ENCODE data around the gene MYLK.
"Not testable (repeated sequence)": the region's sequence is repeated elsewhere in the genome, so short reads cannot be mapped to it uniquely, and the experiment has no call there.

The MYLK gene

GRCh38 chr3:123613543-123613942 lies 270.6 kb downstream of the MYLK start:
- no peak for DNase-seq

DNA sequence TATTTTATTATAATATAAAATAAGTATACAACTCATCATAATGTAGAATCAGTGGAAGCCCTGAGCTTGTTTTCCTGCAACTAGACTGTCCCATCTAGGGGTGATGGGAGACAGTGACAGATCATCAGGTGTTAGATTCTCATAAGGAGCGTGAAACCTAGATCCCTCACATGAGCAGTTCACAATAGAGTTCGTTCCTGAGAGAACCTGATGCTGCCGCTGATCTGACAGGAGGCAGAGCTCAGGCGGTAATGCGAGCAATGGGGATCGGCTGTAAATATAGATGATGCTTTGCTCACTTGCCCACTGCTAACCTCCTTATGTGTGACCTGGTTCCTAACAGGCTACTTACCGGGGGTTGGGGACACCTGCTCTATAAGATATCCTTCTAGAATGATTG lies 272.5 kb downstream of the MYLK start:
- not testable (repeated sequence) for DNase-seq

- no peak for DNase-seq
Observed at GRCh38 chr3:123611082-123611481, 273.1 kb downstream of the MYLK start.

DNA sequence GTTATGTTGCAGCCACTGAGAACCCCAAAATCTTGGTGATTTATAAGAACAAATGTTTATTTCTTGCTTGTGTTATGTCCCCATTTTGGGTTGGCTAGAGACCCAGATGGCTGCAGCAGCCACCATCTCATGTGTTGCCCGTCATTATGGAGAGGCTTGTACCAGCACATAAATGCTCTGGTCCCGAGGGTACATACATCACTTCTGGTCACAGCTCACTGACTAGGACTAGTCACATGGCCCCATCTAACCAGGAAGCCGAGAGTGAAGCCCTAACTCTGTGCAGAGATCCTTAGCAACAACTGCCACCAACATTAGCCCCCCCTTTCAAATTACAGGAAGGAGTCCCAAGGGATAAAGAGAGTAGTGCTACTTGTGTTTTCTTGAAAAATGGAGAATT lies 273.8 kb downstream of the MYLK start:
- DNase-seq, result peak; percentile 96

- no peak for DNase-seq
Observed at GRCh38 chr3:123609063-123609462, 275.1 kb downstream of the MYLK start.

DNA sequence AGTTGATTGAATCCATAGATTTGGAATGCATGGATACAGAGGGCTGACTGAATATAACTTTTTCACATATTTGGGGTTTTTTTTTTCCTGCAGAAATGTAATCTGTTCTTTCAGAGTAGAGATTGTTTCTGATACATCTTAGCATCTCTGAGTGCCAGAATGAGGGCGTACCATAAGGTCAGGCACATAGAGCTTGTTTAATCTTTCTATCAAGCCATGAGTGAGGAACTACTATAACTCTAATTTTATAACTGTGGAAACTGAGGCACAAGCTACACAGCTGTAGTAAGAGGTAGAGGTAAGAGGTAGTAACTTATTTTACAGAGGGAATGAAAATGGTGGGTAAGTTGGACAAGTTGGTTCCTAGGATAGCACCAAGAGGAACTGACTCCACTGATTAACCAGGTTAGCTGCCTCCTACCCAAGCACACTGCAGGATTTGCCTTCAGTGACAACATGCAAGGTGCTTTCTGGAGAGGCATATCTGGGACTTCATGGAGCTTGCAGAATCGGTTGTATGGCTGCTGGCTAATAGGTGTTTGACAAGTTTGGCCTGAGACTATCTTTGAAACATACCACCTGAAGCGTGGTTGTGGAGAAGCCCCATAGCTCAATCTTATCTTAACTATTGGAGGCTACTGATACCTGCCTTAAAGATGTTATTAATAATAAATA lies 275.7 kb downstream of the MYLK start:
- no peak for DNase-seq

DNA sequence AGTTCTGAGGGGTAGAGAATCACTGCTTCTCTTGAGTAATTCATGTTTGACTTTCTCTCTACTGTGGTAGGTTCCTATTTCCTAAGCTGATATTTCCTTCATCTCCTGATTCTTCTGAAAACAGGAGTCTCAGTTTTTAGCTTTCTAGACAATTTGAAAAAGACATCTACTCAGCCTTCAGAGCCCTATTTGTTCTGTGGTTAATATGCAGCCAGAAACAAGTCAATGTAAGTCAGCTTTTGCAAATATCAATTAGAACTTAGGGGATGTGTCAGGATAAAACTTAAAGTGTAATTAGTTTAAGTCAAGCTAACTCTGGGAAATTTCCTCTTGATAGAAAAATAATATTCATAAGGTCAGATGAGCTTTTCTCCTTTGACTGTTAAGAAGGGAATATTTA lies 277.6 kb downstream of the MYLK start:
- DNase-seq, result no peak

- no peak for DNase-seq
Observed at GRCh38 chr3:123605789-123606234, 278.3 kb downstream of the MYLK start.

- not testable (repeated sequence) for DNase-seq
Observed at GRCh38 chr3:123603153-123603552, 281.0 kb downstream of the MYLK start.

- no peak for DNase-seq
Observed at GRCh38 chr3:123602325-123602724, 281.8 kb downstream of the MYLK start.

DNA sequence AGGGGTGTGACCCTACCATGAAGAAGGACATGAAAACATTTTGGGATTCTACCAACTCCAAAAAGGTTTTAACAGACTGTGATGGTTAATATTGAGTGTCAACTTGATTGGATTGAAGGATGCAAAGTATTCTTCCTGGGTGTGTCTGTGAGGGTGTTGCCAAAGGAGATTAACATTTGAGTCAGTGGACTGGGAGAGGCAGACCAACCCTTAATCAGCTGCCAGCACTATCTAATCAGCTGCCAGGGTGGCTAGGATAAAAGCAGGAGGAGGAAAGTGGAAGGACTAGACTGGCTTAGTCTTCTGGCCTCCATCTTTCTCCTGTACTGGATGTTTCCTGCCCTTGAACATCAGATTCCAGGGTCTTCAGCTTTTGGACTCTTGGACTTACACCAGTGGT lies 283.3 kb downstream of the MYLK start:
- DNase-seq, result not testable (repeated sequence)

DNA sequence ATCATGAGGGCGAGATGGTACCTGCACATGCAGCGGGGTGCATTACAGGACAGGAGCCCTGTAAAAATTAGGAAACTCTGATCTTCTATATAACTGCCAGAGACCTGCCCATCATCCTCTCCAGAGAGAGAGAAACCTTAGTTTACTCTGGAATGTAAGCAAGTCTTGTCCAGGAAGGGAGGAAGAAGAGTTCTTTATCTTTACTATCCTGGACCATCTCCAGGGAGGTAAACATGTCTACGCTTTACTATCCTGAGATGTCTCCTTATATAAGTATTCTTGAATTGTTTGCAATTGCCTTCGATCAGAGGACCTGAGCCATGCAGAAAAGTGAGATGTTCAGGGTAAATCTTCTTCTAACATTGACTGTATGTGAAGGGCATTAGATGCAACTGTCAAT lies 286.6 kb downstream of the MYLK start:
- DNase-seq, result no peak

DNA sequence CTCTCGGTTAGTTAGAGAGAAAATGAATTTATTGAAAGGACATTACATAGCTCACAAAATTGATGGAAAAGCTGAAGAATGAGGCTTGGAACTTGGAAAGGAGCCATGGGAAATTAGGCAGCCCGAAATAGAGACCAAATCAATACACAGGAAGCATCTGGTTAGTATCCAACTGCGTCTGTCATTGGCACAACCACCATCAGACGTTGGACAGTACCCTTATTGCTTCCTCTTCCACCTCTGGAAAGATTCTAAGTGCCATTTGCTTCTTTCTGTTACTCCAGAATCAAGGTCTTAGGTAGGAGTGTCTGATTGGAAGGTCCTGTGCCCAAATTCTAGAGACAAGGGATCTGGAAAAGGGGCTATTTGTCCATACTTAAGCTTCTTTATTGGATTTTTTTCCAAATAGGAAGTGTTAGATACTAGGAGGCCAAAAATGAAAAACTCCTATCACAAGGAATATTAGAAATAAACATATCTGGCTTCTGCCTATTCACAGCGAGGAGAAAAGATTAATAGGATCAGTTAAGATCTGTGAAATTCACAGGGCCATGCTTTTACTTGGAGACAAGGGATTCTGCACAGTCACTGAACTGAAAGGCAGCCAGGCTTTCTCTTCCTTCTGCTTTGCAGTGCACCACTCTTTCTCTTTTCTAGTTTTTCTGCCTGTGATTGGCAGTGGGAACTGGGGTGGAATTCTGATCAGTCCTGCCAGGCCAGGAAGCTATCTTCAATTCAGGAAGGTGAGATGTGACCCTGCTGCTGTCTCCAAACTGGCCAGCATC lies 288.5 kb downstream of the MYLK start:
- DNase-seq, result no peak

DNA sequence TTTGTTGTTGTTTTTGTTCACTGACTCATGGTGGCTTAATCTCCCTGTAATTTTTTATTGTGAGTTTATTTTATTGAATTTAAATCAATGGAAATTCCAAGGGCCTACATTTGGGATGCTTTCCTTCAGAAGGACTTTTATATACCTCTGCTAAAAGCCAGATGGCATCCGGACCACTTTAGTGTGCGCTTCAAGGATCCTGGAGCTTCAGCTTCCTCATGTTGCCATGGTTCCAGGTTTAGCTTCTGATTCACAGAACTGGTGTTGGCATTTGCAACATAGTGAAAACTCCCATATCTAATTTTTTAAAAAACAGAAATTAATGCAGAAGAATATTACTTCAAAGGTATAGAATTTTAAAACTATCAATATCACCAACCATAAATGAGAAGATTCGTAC lies 290.8 kb downstream of the MYLK start:
- no peak for DNase-seq

DNA sequence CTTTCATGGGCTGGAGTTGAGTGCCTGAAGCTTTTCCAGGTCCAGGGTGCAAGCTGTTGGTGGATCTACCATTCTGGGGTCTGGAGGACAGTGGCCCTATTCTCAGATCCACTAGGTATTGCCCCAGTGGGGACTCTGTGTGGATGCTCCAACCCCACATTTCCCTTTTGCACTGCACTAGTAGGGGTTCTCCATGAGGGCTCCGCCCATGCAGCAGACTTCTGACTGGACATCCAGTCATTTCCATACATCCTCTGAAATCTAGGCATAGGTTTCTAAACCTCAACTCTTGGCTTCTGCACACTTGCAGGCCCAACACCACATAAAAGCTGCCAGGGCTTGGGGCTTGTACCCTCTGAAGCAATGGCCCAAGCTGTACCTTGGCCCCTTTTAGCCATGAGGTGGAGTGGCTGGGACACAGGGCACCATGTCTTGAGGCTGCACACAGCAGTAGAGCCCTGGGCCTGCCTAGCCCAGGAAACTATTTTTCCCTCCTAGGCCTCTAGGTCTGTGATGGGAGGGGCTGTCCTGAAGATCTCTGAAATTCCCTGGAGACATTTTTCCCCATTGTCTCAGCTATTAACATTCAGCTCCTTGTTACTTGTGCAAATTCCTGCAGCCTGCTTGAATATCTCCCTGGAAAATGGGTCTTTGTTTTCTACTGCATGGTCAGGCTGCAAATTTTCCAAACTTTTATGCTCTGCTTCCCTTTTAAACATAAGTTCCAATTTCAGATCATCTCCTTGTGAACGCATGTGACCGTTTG lies 293.3 kb downstream of the MYLK start:
- no peak for DNase-seq

GRCh38 chr3:123587401-123587800 lies 296.7 kb downstream of the MYLK start:
- no peak for DNase-seq

- no peak for DNase-seq
Observed at GRCh38 chr3:123586968-123587367, 297.2 kb downstream of the MYLK start.

DNA sequence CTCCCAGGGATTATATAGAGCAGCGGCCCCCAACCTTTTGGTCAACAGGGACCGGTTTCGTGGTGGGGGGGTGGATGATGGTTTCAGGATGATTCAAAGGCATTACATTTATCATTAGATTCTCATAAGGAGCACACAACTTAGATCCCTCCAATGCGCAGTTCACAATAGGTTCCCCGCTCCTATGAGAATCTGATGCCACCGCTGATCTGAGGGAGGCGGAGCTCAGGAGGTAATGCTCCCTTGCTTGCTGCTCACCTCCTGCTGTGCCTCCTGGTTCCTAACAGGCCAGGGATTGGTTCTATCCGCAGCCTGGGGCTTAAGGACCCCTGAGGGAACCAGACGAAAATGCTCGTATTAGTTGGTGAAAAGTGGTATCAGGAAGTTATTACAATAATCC lies 298.0 kb downstream of the MYLK start:
- DNase-seq, result peak; percentile 78

DNA sequence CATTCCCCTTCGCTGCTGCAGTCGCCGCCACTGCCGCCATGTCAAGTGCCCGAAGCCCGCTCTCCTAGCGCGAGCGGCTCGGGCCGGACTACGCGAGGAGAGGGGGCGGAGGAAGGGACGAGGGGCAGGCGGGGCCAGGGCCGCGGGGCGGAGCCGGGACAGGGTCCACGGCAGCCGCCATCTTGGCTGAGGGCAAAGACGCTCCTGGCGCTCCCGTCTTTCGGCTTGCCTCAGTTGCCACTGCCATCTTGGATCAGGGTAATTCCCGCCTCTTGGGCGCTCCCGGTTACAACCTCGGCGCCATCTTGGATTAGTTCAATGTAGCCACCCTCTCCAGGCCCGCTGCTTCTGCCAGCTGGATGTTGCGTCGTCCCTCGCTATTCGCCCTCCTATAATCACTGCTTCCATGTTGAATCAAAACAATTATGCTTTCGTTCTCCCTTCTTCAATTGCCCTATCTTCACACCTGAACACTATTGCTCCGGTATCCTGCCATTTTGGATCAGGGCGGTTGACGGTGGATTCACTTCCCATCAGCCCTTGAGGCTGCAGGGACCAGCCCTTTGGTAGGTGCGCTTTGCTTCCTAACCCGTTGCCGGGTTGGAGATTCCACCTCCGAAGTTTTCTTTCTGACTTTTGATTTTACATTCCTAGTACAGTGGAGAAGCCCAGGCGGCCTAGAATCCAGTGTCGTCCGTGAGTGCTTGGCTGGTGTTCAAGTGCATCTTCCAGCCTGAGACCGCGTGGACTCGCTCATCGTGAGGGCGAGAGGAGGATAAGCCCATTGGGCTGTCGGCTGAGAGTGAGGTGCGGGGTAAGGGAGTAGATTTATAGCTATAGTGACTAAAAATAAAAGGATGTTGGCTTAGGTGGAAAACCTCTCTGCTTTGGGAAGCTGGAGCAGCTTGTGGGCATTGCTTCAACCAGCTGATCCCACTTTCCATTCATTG lies 298.9 kb downstream of the MYLK start, which contains the start of gene HACD2:
HACD2 (minus strand) TSS at position 66 of the 950 bp plus-strand sequence; CDS start at position 40, 26 bp downstream.
- peak; percentile 99 for DNase-seq

- DNase-seq, result peak; percentile 40
Observed at GRCh38 chr3:123584284-123584987, 299.7 kb downstream of the MYLK start.

- DNase-seq, result no peak
Observed at GRCh38 chr3:123583561-123583960, 300.6 kb downstream of the MYLK start.

DNA sequence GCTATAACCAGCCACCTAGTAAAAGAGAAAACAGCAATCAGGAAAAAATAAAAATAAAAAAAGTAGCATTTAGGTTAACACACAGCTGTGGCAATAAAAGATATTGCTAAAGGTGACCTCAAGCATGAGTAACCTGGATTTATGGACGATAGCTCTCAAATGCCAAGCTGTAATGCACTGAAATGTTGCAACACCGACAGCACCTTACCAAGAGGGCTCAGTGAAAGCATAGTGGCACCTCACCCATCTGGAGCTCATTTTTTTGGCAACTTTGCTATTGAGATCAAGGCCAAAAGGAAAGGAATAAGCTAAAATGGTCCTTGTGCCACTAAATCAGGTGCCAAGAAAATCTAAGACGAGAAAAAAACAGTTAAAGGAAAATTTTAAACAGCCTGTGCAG lies 301.8 kb downstream of the MYLK start:
- DNase-seq, result no peak

Measured in NCI-H1436 (cell line).